Measurements from ENCODE around the gene ZDHHC24.

DNA sequence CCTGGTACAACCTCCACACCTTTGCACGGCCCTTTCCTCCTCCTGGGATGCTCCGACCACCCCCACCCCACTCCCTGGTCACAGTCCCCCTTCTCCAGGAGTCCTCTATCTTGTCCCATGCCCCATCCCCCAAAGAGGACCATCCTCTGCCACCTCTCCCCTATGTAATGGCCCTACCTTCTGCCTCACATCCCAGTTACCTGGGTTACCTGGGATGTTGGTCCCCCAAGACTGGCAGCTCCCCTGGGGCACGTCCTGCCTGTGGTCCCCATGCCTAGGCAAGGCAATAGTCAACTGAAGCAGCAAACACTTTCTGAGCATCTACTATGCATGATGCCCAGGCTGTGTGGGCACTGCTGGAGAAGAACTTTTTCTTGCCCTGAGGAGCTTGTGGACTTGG lies 9.6 kb upstream of the ZDHHC24 start:
- TF ChIP-seq GATA2 (IDR thresholded peaks at IDR 0.05; ENCODE audit: low read depth, low read length) (no peak), GATA3 (IDR thresholded peaks at IDR 0.05; ENCODE audit: low read depth, low read length) (no peak)
